Ascending aorta (tissue), 2 donors: ENCODE results near the gene ST6GALNAC4. TPM values are rescaled to one million over a fixed set of nuclear protein-coding genes. Genes with fewer than 3 reads are reported as not detected.

ENCODE experiments used
- DNase-seq, 2 donors: peaks; one replicate each; pipeline ENCODE4 v3.0.0-alpha.2; 2019; ENCODE audit warnings: low spot score in 2 of 2
- H3K27ac ChIP-seq, 2 donors: fragments of 200-600 bp; sonication (generic); one replicate each; pipeline ENCODE4 v1.5.1; 2016 to 2017; ENCODE audit warnings: mild to moderate bottlenecking in 1 of 2
- H3K27me3 ChIP-seq: fragments of 200-600 bp; sonication (generic); one replicate; pipeline ENCODE4 v1.5.1; 2017
- H3K36me3 ChIP-seq, 2 donors: fragments of 200-600 bp; sonication (generic); one replicate each; pipeline ENCODE4 v1.5.1; 2016
- H3K4me1 ChIP-seq, 2 donors: fragments of 200-600 bp; sonication (generic); one replicate each; pipeline ENCODE4 v1.5.1; 2016 to 2017; ENCODE audit warnings: mild to moderate bottlenecking in 1 of 2
- H3K4me3 ChIP-seq, 2 donors: fragments of 200-600 bp; sonication (generic); one replicate each; pipeline ENCODE4 v1.5.1; 2016 to 2017; ENCODE audit warnings: mild to moderate bottlenecking in 1 of 2
- H3K9me3 ChIP-seq, 2 donors: fragments of 200-600 bp; sonication (generic); one replicate each; pipeline ENCODE4 v1.5.1; 2016
- CTCF ChIP-seq, 3 experiments: fragments of 200-600 bp in 2 of 3; fragments of 450-650 bp in 1 of 3; sonication (generic) in 2 of 3; IDR thresholded peaks; one replicate each; pipeline ENCODE4 v1.5.1; 2016 to 2019; ENCODE audit warnings: antibody characterized with exemption in 3 of 3, mild to moderate bottlenecking in 1 of 3, moderate library complexity in 1 of 3
- intact Hi-C: fragments of 100-400 bp; cut with DNase I; formaldehyde crosslinking; loops from one replicate; pipeline ENCODE4 v1.15.1; 2023
- total RNA-seq: library from RNA; depleted of rRNA; stranded (reverse); fragments of >200 nt; gene quantifications from one replicate; pipeline ENCODE4 v1.1.0, GENCODE V29; 2016

The ST6GALNAC4 gene
- total RNA-seq, 1 donor from 2014 or later, result 134 TPM

GRCh38 chr9:127862075-127863011 is 54.5 kb downstream of the ST6GALNAC4 start:
- intact Hi-C loops, result loop anchor here (5.0 kb wide), 1 partner anchor 35 kb away; no protein-coding TSS in a partner anchor

GRCh38 chr9:127860779-127861178 is 56.1 kb downstream of the ST6GALNAC4 start:
- Histone ChIP-seq H3K27me3 (no peaks in the 10 kb centered on the region), H3K4me3 (no peak overlapping the region), H3K36me3 (no peaks in the 10 kb centered on the region), H3K9me3 (no peaks in the 10 kb centered on the region), H3K4me1 (peaks cover 21 to 53% of the 10 kb centered on the region in 2 donors), H3K27ac (peak overlapping the region; percentile 96 to 97)
- no peak for TF ChIP-seq CTCF (IDR thresholded peaks at IDR 0.05)
- intact Hi-C loops, result loop anchor here (5.0 kb wide), 1 partner anchor 33 kb away; no protein-coding TSS in a partner anchor
- DNase-seq, result no peak

More at GRCh38 chr9:127862075-127863011, 54.5 kb downstream of the ST6GALNAC4 start:
- Histone ChIP-seq H3K4me3 (no peak overlapping the region), H3K9me3 (no peaks in the 10 kb centered on the region), H3K36me3 (peaks cover 3 to 9% of the 10 kb centered on the region in 2 donors), H3K27me3 (no peaks in the 10 kb centered on the region), H3K27ac (peak overlapping the region; percentile 96 to 97), H3K4me1 (peaks cover 21 to 51% of the 10 kb centered on the region in 2 donors)
- DNase-seq, result peak; percentile 49 to 88
- no peak for TF ChIP-seq CTCF (IDR thresholded peaks at IDR 0.05)

DNA sequence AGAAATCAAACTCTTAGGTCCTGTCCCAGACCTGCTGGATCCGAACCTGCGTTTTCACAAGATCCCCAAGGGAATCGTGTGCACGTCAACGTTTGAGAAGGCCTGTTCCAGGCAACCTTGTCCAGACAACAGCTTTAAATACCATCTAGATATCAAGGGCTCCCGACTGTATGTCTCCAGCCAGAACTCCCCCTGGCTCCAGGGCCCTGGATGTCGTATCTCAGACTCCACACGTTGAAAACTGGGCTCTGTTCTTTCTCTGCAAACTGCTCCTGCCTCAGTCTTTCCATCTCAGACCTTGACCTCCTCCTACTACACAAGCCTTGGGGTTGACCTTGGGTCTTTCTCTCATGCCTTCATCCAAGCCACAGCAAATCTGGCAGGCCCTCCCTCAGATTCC is 56.6 kb downstream of the ST6GALNAC4 start:
- H3K27ac ChIP-seq, result peak overlapping the region; percentile 96 to 97
- intact Hi-C loops, result loop anchor here (5.0 kb wide), 1 partner anchor 33 kb away; no protein-coding TSS in a partner anchor
- peaks cover 21 to 54% of the 10 kb centered on the region in 2 donors for H3K4me1 ChIP-seq
- no peaks in the 10 kb centered on the region for H3K36me3 ChIP-seq
- H3K27me3 ChIP-seq, result no peaks in the 10 kb centered on the region
- no peak overlapping the region for H3K4me3 ChIP-seq
- TF ChIP-seq CTCF (IDR thresholded peaks at IDR 0.05), result no peak
- H3K9me3 ChIP-seq, result no peaks in the 10 kb centered on the region
- peak in 1 of 2 donors; percentile 84 for DNase-seq

DNA sequence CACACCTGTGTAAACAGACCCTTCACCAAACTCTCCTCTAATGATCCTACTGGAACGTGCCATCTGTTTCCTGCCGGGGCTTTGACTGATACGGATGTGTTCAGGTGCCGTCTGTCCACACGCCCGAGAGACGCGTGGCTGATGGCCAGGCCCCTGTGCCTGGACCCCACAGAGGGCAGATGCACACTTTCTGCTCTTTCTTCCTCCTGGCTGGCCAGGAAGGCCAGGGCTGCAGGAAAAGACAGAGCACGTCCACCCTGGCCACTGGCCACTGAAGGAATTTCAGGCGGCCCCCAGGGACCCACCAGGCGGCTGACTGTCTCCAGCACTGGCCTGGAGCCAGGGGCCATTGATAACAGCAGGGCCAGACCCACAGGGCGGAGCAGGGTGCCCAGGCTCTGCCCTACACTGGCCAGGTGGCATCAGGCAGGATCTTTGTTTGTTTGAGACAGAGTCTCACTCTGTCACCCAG is 58.8 kb downstream of the ST6GALNAC4 start:
- Histone ChIP-seq H3K4me1 (peaks cover 26 to 65% of the 10 kb centered on the region in 2 donors), H3K36me3 (no peaks in the 10 kb centered on the region), H3K27me3 (no peaks in the 10 kb centered on the region), H3K27ac (peak overlapping the region; percentile 96 to 97), H3K9me3 (no peaks in the 10 kb centered on the region), H3K4me3 (no peak overlapping the region)
- no peak for TF ChIP-seq CTCF (IDR thresholded peaks at IDR 0.05)
- intact Hi-C loops, result no loop called here
- DNase-seq, result peak in 1 of 2 donors; percentile 87

Other genes with a start within 250 kb of the ST6GALNAC4 start
- gene CFAP157, start 210.1 kb downstream of the ST6GALNAC4 start, total RNA-seq, result not detected
- gene PTRH1, start 201.4 kb downstream of the ST6GALNAC4 start, total RNA-seq, result 5.4 TPM
- not detected for gene TTC16, start 201.0 kb downstream of the ST6GALNAC4 start, total RNA-seq
- not detected for gene TOR2A, start 181.7 kb downstream of the ST6GALNAC4 start, total RNA-seq
- 49.5 TPM for gene SH2D3C, start 138.4 kb downstream of the ST6GALNAC4 start, total RNA-seq
- gene CDK9, start 131.0 kb downstream of the ST6GALNAC4 start, total RNA-seq, result 470 TPM
- 286 TPM for gene FPGS, start 114.2 kb downstream of the ST6GALNAC4 start, total RNA-seq
- gene ENG, start 62.4 kb downstream of the ST6GALNAC4 start, total RNA-seq, result 675 TPM
- 64.5 TPM for gene AK1, start 39.4 kb downstream of the ST6GALNAC4 start, total RNA-seq
- 172 TPM for gene ST6GALNAC6, start 17.4 kb downstream of the ST6GALNAC4 start, total RNA-seq
- not detected for gene PIP5KL1, start 13.7 kb upstream of the ST6GALNAC4 start, total RNA-seq
- 18.2 TPM for gene DPM2, start 20.8 kb upstream of the ST6GALNAC4 start, total RNA-seq
- gene EEIG1, start 63.9 kb upstream of the ST6GALNAC4 start, total RNA-seq, result 32.8 TPM
- gene NAIF1, start 150.3 kb upstream of the ST6GALNAC4 start, total RNA-seq, result 48.2 TPM
- gene SLC25A25, start 151.2 kb upstream of the ST6GALNAC4 start, total RNA-seq, result 27.4 TPM
- gene PTGES2, start 210.7 kb upstream of the ST6GALNAC4 start, total RNA-seq, result 97.2 TPM
- gene LCN2, start 232.4 kb upstream of the ST6GALNAC4 start, total RNA-seq, result not detected
- 389 TPM for gene BBLN, start 243.2 kb upstream of the ST6GALNAC4 start, total RNA-seq